SK-N-SH (cell line): ENCODE results near the gene CDK9. TPM values are rescaled to one million over a fixed set of nuclear protein-coding genes. Genes with fewer than 3 reads are reported as not detected.

ENCODE experiments used
- CTCF ChIA-PET: fragments of 300-600, 350-600 bp; formaldehyde crosslinking; extraction: SDS; loops from one replicate; lab custom pipeline; 2021; lab: Yijun Ruan, JAX
- POLR2A ChIA-PET: fragments of 350-600 bp; sonication (Branson Sonifier 250); formaldehyde crosslinking; extraction: SDS; loops from one replicate; lab custom pipeline; 2020; ENCODE audit warnings: antibody characterized with exemption, inconsistent platforms; lab: Yijun Ruan, JAX
- DNase-seq: peaks from one replicate; pipeline ENCODE4 v3.0.0; 2012
- H2AFZ ChIP-seq: fragments of 200-600 bp; sonication (generic); 2 replicates; pipeline ENCODE4 v1.8.1; 2016; ENCODE audit warnings: antibody characterized with exemption, mild to moderate bottlenecking, low read depth
- H3F3A ChIP-seq: fragments of 200-600 bp; sonication (generic); replicated peaks from 2 replicates; pipeline ENCODE3; 2016; ENCODE audit warnings: antibody characterized with exemption, mild to moderate bottlenecking; ENCODE audit not compliant: insufficient read depth
- H3K27ac ChIP-seq, 2 experiments: fragments of 200-500 bp in 1 of 2; fragments of 200-600 bp in 1 of 2; sonication (Bioruptor generic) in 1 of 2; sonication (generic), shearing (Covaris generic) in 1 of 2; 2 replicates each; pipeline versions ENCODE4 v1.5.1 to v1.6.1; 2014 to 2016; ENCODE audit warnings: low read depth in 2 of 2, inconsistent platforms in 1 of 2, low read length in 1 of 2, mild to moderate bottlenecking in 1 of 2, mixed read lengths in 1 of 2
- H3K27me3 ChIP-seq: fragments of 200-600 bp; sonication (generic), shearing (Covaris generic); 2 replicates; pipeline ENCODE4 v1.6.1; 2016; ENCODE audit warnings: mixed run types; ENCODE audit not compliant: insufficient read depth
- H3K36me3 ChIP-seq, 2 experiments: fragments of 200-500 bp in 1 of 2; fragments of 200-600 bp in 1 of 2; sonication (Bioruptor generic) in 1 of 2; sonication (generic) in 1 of 2; replicated peaks in 1 of 2; 2 replicates each; pipeline versions ENCODE3 to v1.5.1; 2014 to 2016; ENCODE audit warnings: low read length in 1 of 2, mild to moderate bottlenecking in 1 of 2; ENCODE audit not compliant: insufficient read depth in 2 of 2, control insufficient read depth in 1 of 2
- H3K4me1 ChIP-seq, 2 experiments: fragments of 200-500 bp in 1 of 2; fragments of 200-600 bp in 1 of 2; sonication (Bioruptor generic) in 1 of 2; sonication (generic), shearing (Covaris generic) in 1 of 2; 2 replicates each; pipeline versions ENCODE4 v1.5.1 to v1.6.1; 2014 to 2016; ENCODE audit warnings: low read depth in 1 of 2, low read length in 1 of 2, mixed run types in 1 of 2; ENCODE audit not compliant: insufficient read depth in 2 of 2, control insufficient read depth in 1 of 2
- H3K4me2 ChIP-seq: fragments of 200-600 bp; sonication (generic), shearing (Covaris generic); 2 replicates; pipeline ENCODE4 v1.6.1; 2017; ENCODE audit warnings: mixed run types
- H3K4me3 ChIP-seq, 2 experiments: fragments of 200-500 bp in 1 of 2; fragments of 200-600 bp in 1 of 2; sonication (Bioruptor generic) in 1 of 2; sonication (generic), shearing (Covaris generic) in 1 of 2; 2 replicates each; pipeline versions ENCODE4 v1.5.1 to v1.8.1; 2014 to 2016; ENCODE audit warnings: low read depth in 2 of 2, inconsistent platforms in 1 of 2, low read length in 1 of 2, mild to moderate bottlenecking in 1 of 2, mixed read lengths in 1 of 2, moderate library complexity in 1 of 2
- H3K79me2 ChIP-seq: fragments of 200-600 bp; sonication (generic); 2 replicates; pipeline ENCODE4 v1.8.1; 2017; ENCODE audit warnings: mild to moderate bottlenecking; ENCODE audit not compliant: insufficient read depth
- H3K9ac ChIP-seq: fragments of 200-600 bp; sonication (generic); 2 replicates; pipeline ENCODE4 v1.6.1; 2017; ENCODE audit warnings: mixed run types
- H3K9me2 ChIP-seq: fragments of 200-600 bp; sonication (generic); 2 replicates; pipeline ENCODE4 v1.6.1; 2017; ENCODE audit warnings: mixed run types
- H3K9me3 ChIP-seq: fragments of 200-600 bp; sonication (generic); 2 replicates; pipeline ENCODE4 v1.6.1; 2017; ENCODE audit warnings: mixed run types, mild to moderate bottlenecking, moderate library complexity
- H4K20me1 ChIP-seq: fragments of 200-600 bp; sonication (generic); 2 replicates; pipeline ENCODE4 v1.6.1; 2017; ENCODE audit warnings: mild to moderate bottlenecking, mixed run types; ENCODE audit not compliant: insufficient read depth
- CTCF ChIP-seq: fragments of 200-600 bp; sonication (generic); IDR thresholded peaks from 2 replicates; pipeline ENCODE4 v1.6.1; 2017; ENCODE audit warnings: antibody characterized with exemption, mild to moderate bottlenecking, moderate library complexity
- FOSL2 ChIP-seq: IDR thresholded peaks from 2 replicates; pipeline ENCODE4 v1.4.0; 2012; ENCODE audit warnings: low read depth, mild to moderate bottlenecking, moderate library complexity, borderline replicate concordance
- GATA2 ChIP-seq: sonication (generic); formaldehyde crosslinking; IDR thresholded peaks from 2 replicates; pipeline ENCODE4 v1.5.0; 2020; ENCODE audit warnings: mild to moderate bottlenecking, missing genetic modification reagents
- NFIC ChIP-seq: IDR thresholded peaks from 2 replicates; pipeline ENCODE4 v1.4.0; 2012; ENCODE audit warnings: borderline replicate concordance
- RCOR1 ChIP-seq: fragments of 150-350 bp; IDR thresholded peaks from 2 replicates; pipeline ENCODE4 v1.6.1; 2017; ENCODE audit warnings: antibody characterized with exemption, low read length
- REST ChIP-seq: IDR thresholded peaks from 2 replicates; pipeline ENCODE4 v1.6.1; 2012; ENCODE audit warnings: mild to moderate bottlenecking, low read depth, low read length, moderate library complexity
- RXRA ChIP-seq: IDR thresholded peaks from 2 replicates; pipeline ENCODE4 v1.4.0; 2012; ENCODE audit warnings: low read depth, mild to moderate bottlenecking, borderline replicate concordance
- SMC3 ChIP-seq: IDR thresholded peaks from 2 replicates; pipeline ENCODE4 v1.6.1; 2012; ENCODE audit warnings: low read depth, low read length, improper control_type of control experiment
- WGBS: methylation state at CpG from one replicate; pipeline ENCODE4 v1.1.6; 2017; ENCODE audit warnings: low lambda C conversion rate; 5-methylcytosine and 5-hydroxymethylcytosine counted together
- polyA plus RNA-seq, 3 experiments: library from polyadenylated mRNA; depleted of rRNA; stranded (reverse); fragments of >200 nt; gene quantifications; 2 replicates each; pipeline ENCODE4 v1.2.3, GENCODE V29; 2012

CDK9 gene
- polyA plus RNA-seq, 1 of the 3 experiments (the other 2 are of a cell fraction) = 82.7 TPM

- no peaks in the 10 kb centered on the region for H3F3A ChIP-seq
- H3K4me2 ChIP-seq = no peak overlapping the region
- H3K9ac ChIP-seq = no peak overlapping the region
- no peaks in the 10 kb centered on the region for H4K20me1 ChIP-seq
- H3K27me3 ChIP-seq = peaks cover 20% of the 10 kb centered on the region
- H3K4me3 ChIP-seq = no peak overlapping the region
- no peaks in the 10 kb centered on the region for H3K9me2 ChIP-seq
- POLR2A ChIA-PET = no interaction called here
- CTCF ChIA-PET = interaction anchor here (1.2 to 4.4 kb wide), 2 partner anchors 16 to 161 kb away, joined by 3 to 28 read pairs; partner anchors contain the start of gene TOR2A
- peaks cover 0 to 20% of the 10 kb centered on the region in 2 experiments; a peak in 1 of 4 replicates for H3K4me1 ChIP-seq
- WGBS = 70% methylated on average over 10 of the region's 10 CpGs
- H2AFZ ChIP-seq = no peak overlapping the region
- H3K79me2 ChIP-seq = no peaks in the 10 kb centered on the region
- H3K27ac ChIP-seq = no peak overlapping the region
- H3K36me3 ChIP-seq = no peaks in the 10 kb centered on the region
- peak; percentile 97 for TF ChIP-seq REST
- no peak for TF ChIP-seq GATA2
- TF ChIP-seq SMC3 = no peak
- no peak for TF ChIP-seq CTCF
- H3K9me3 ChIP-seq = no peaks in the 10 kb centered on the region
- DNase-seq = no peak
These were observed 34.4 kb upstream of the CDK9 start for GRCh38 chr9:127751269-127752054.

GRCh38 chr9:127753148-127753547 lies 32.7 kb upstream of the CDK9 start:
- H3K9ac ChIP-seq = no peak overlapping the region
- no peak overlapping the region for H2AFZ ChIP-seq
- POLR2A ChIA-PET = interaction anchor here (1.1 kb wide), 1 partner anchor 10 kb away, joined by 3 read pairs; no protein-coding TSS in a partner anchor
- H3K4me3 ChIP-seq = peak overlapping the region in 1 of 2 experiments; percentile 54; a peak in 1 of 4 replicates
- no peak overlapping the region for H3K27ac ChIP-seq
- no peaks in the 10 kb centered on the region for H3K36me3 ChIP-seq
- H3K4me1 ChIP-seq = peaks cover 0 to 20% of the 10 kb centered on the region in 2 experiments; a peak in 1 of 4 replicates
- no peak for DNase-seq
- WGBS = 62% methylated on average over 3 of the region's 8 CpGs
- no peaks in the 10 kb centered on the region for H3F3A ChIP-seq
- no peaks in the 10 kb centered on the region for H3K9me3 ChIP-seq
- H3K4me2 ChIP-seq = no peak overlapping the region
- CTCF ChIA-PET = interaction anchor here (1.0 to 4.4 kb wide), 3 partner anchors 18 to 163 kb away, joined by 4 to 28 read pairs (median 4); partner anchors contain the start of gene TOR2A
- no peak for TF ChIP-seq CTCF
- no peak for TF ChIP-seq FOSL2
- no peak for TF ChIP-seq NFIC
- TF ChIP-seq SMC3 = no peak
- no peak for TF ChIP-seq RXRA
- no peak for TF ChIP-seq REST
- no peak for TF ChIP-seq RCOR1
- H4K20me1 ChIP-seq = no peaks in the 10 kb centered on the region
- no peaks in the 10 kb centered on the region for H3K9me2 ChIP-seq
- no peaks in the 10 kb centered on the region for H3K79me2 ChIP-seq
- peaks cover 20% of the 10 kb centered on the region for H3K27me3 ChIP-seq
